ENCODE results near the gene CDC14B.

The CDC14B gene

GRCh38 chr9:96480736-96481135, 138.9 kb downstream of the CDC14B start:
- DNase-seq: no peak

DNA sequence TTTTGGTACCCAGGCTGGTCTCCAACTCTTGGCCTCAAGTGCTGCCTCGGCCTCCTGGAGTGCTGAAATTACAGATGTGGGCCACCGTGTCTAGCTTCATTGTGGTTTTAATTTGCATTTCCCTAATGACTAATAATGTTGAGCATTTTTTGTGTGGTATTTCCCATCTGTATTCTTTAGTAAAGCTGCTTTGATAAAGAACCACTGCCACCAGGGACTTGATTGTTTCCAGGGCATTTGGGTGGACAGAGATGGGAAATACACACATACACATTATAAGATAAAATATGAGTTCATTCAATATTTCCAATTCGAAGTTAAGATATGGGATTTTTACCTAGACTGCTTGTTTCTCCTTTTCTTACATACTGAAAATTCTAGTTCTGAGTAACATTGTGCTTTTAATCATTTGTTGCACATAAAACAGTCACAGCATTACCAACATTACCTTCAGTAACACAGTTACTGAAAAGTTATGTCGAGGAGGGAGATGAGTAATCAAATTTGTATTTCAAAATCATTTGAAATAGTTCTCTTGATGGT, 140.7 kb downstream of the CDC14B start:
- DNase-seq: no peak

DNA sequence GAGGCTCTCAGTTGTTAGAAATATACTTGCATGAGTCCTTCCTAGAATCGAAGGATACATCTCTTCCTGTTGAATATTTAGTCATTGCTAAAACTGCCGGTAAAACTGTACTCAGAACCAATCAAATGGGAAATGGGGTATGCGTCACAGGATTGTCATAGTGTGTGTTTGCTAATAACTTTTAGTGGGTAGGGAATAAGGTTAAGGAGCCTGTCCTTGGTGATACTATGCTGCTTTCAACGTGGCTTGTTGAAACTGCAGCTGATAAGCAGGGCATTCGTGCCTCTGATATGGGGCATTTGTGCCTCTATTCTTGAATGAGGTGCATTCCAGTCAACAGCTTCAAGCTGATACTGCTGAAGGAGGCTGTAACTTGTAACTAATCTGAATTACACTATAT, 143.1 kb downstream of the CDC14B start:
- no peak for DNase-seq

GRCh38 chr9:96476013-96476412, 143.6 kb downstream of the CDC14B start:
- DNase-seq: no peak

DNA sequence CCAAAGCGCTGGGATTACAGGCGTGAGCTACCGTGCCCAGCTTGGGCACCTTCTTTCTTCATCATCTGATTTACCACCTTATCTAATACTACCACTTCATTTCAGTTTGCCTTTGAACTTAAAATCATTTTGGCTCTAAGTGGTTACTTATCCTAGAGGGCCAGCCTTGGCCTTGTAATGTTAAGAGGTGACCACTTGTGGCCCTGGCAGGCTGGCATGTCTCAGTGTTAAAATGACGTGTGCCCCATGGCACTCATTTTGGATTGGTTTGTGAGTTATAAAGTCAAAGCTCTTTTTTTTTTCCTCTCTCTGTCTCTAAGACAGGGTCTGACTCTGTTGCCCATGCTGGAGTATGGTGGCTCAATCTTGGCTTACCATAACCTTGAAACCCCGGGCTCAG, 151.9 kb downstream of the CDC14B start:
- no peak for DNase-seq

DNA sequence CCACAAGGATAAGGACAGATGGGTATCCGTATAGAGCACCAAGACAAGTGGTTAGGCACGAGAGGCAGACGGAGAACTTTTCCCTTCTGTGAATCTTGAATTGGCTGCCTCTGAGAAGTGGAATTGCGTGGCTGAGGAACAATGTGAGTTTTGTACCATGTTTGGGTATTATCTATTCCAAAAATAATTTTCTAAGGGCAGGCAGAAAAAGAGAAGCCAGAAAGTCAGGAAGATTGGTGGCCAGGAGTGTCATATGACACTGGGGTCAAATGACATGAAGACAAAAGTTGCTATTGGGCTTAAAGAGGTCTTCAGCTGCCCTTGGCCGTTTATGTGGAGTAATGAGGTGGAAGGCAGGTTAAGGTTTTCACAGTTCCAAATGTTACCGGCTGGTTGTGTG, 155.2 kb downstream of the CDC14B start:
- DNase-seq: no peak

- DNase-seq: no peak
Observed at GRCh38 chr9:96462541-96462940, 157.1 kb downstream of the CDC14B start.

DNA sequence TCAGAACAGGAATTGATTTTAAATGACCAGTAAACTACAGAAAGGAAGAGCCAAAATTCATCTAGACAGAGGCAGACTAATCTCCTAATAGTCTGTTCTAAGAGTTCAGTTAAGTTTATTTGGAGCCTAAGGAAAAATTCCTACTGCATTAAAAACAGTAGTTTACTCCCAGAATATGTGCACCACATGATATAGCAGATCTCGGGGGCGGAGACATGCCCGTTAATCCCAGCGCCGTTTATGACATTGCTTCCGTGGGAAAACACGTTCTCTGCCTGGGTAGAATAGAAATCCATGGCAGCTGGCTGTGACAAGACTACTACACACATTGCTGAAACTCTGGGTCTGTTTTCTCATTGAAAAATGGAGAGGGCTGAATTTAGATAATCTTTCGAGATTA, 158.3 kb downstream of the CDC14B start:
- DNase-seq: no peak

GRCh38 chr9:96460882-96461281, 158.8 kb downstream of the CDC14B start:
- DNase-seq: no peak

DNA sequence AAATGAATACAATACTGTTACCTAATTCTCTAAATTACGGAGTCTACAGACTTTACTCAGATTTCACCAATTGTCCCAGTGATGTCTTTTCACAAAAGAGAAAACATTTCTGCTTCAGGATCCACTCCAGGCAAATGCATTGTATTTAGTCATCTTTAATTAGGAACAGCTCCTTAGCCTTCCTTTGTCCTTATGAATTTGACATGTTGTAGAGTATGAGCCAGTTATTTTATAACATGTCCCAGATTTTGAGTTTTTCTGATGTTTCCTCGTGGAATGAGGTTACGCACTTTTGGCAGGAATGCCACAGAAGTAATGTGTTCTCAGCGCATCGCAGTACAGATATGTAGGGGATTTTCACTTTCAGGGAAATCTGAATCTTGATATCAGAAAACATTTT, 159.2 kb downstream of the CDC14B start:
- DNase-seq: no peak

- DNase-seq: no peak
Observed at GRCh38 chr9:96459268-96460007, 160.2 kb downstream of the CDC14B start.

- DNase-seq: no peak
Observed at GRCh38 chr9:96458226-96458625, 161.4 kb downstream of the CDC14B start.

- DNase-seq: no peak
Observed at GRCh38 chr9:96457266-96457665, 162.4 kb downstream of the CDC14B start.

DNA sequence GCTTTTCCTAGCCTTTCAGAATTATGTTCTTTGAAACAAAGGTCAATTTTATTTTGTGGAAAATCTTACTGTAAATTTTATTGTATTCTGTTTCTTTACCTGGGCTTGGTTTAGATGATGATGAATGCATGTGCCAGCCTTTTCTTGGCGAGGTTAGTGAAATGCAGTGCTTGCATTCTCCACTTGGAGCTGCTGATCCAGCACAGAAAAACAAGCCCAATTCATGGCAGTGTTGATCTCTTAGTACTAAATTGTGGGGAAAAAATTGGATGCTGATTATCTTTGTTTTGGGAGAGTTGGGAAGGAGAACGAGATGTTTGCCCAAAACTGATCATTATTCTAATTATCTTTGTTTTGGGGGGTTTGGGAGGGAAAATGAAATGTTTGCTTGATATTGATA, 166.0 kb downstream of the CDC14B start:
- DNase-seq: peak; percentile 7 to 39

DNA sequence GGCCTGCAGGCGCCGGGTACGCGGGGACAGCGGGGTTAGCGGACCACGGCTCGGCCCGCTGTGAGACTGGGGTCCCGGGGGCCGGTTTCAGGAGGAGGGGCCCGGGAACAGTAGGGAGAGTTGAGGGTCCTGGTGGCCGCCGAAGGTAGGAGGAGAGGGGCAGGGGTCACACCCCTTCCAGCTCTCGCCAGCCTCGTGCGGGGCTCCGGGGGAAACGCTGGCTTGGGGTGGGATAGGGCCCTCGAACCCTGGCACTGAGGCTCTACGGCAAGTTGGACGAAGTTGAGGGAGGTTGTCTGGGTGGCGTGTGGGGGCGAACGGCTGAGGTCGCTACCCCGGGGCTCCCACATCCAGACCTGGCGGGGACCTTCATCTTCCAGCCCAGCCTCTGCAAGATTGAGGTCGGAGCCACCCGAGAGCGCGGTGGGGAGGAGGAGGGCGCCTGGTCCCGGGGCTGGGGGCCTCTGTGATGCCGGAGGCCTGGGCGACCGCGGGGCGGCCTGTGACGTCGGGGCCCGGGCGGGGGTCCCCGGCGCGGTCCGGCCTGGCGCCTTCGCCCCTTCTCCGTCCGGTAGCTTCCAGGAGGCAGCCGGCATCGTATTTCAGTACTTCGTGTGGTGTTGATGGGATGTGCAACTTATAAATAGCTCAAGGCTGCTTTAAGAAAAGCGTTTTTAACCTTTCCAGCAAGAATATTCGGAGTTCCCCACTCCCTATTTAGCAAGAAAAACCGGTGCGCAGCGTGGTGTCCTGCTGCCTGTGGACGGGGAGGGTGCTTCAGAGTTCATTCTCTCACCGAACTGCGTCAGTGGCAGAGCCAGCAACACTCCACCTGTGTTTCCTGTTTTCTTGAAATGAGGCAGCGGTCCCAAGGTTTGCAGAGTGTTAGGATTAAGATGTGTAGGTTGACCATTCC, 168.8 kb downstream of the CDC14B start:
- DNase-seq: peak; percentile 2 to 40

Measured in NCI-H2081 (cell line).